SU-DHL-6 (cell line): ENCODE measurements around the gene OR10X1.

Source experiments
- H2AFZ ChIP-seq: fragments of 200-600 bp; sonication (generic); 2 replicates; pipeline ENCODE4 v1.6.1; 2014; ENCODE audit warnings: low read depth, mild to moderate bottlenecking, moderate library complexity, mixed read lengths, antibody characterized with exemption, low read length; ENCODE audit not compliant: severe bottlenecking
- H3F3A ChIP-seq: fragments of 200-600 bp; shearing (Covaris generic); 2 replicates; pipeline ENCODE4 v1.6.0; 2016; ENCODE audit warnings: antibody characterized with exemption, mild to moderate bottlenecking; ENCODE audit not compliant: insufficient read depth
- H3K27ac ChIP-seq: fragments of 200-600 bp; sonication (generic); 2 replicates; pipeline ENCODE4 v1.5.1; 2016; ENCODE audit warnings: low read depth, mild to moderate bottlenecking, low read length, moderate library complexity, mixed read lengths
- H3K27me3 ChIP-seq: fragments of 200-600 bp; sonication (generic), shearing (Covaris generic); 2 replicates; pipeline ENCODE4 v1.6.0; 2014; ENCODE audit warnings: mild to moderate bottlenecking, low read length
- H3K36me3 ChIP-seq: fragments of 200-600 bp; sonication (generic); 2 replicates; pipeline ENCODE4 v1.6.1; 2014; ENCODE audit warnings: mild to moderate bottlenecking, low read length, mixed read lengths
- H3K4me2 ChIP-seq: fragments of 300-600, 200-600 bp; shearing (Covaris generic), sonication (generic); 2 replicates; pipeline ENCODE4 v1.6.0; 2014; ENCODE audit warnings: low read length, low read depth, mild to moderate bottlenecking; ENCODE audit not compliant: poor library complexity, severe bottlenecking
- H3K4me3 ChIP-seq: fragments of 200-600 bp; sonication (generic); 2 replicates; pipeline ENCODE4 v1.5.1; 2014; ENCODE audit warnings: antibody characterized with exemption, low read length, mild to moderate bottlenecking, mixed read lengths; ENCODE audit not compliant: insufficient read depth, poor library complexity, severe bottlenecking
- H3K79me2 ChIP-seq: fragments of 200-600 bp; sonication (generic); 2 replicates; pipeline ENCODE4 v1.6.1; 2014; ENCODE audit warnings: mild to moderate bottlenecking, low read length, moderate library complexity; ENCODE audit not compliant: insufficient read depth
- H3K9ac ChIP-seq: fragments of 200-600 bp; sonication (generic); 2 replicates; pipeline ENCODE4 v1.7.0; 2014; ENCODE audit warnings: mild to moderate bottlenecking, low read length
- H3K9me2 ChIP-seq: fragments of 200-600 bp; sonication (generic); replicated peaks from 2 replicates; pipeline ENCODE4 v1.6.1; 2014; ENCODE audit warnings: low read length; ENCODE audit not compliant: insufficient read depth
- H3K9me3 ChIP-seq: fragments of 200-600 bp; sonication (generic); 2 replicates; pipeline ENCODE4 v1.6.1; 2014; ENCODE audit warnings: low read length, mixed read lengths; ENCODE audit not compliant: insufficient read depth
- H4K20me1 ChIP-seq: fragments of 200-600 bp; sonication (generic); 2 replicates; pipeline ENCODE4 v1.6.1; 2014; ENCODE audit warnings: low read depth, mild to moderate bottlenecking, antibody characterized with exemption, low read length, moderate library complexity, mixed read lengths
- CTCF ChIP-seq: fragments of 200-600 bp; sonication (generic); IDR thresholded peaks from one replicate; pipeline ENCODE4 v1.5.1; 2017; ENCODE audit warnings: antibody characterized with exemption, mild to moderate bottlenecking, low read length, moderate library complexity; ENCODE audit not compliant: insufficient read depth, poor library complexity, severe bottlenecking
- EZH2phosphoT487 ChIP-seq: fragments of 200-600 bp; sonication (generic), shearing (Covaris generic); conservative IDR thresholded peaks from 2 replicates; pipeline ENCODE4 v1.6.1; 2018; ENCODE audit warnings: mild to moderate bottlenecking, antibody characterized with exemption, low read length, moderate library complexity, mixed read lengths

Gene OR10X1

GRCh38 chr1:158607296-158607695, 27.6 kb upstream of the OR10X1 start:
- Histone ChIP-seq H3K36me3 (no peaks in the 10 kb centered on the region), H3K79me2 (no peaks in the 10 kb centered on the region), H3K9ac (no peak overlapping the region), H3K27ac (no peak overlapping the region), H3K4me3 (no peak overlapping the region), H3F3A (no peaks in the 10 kb centered on the region), H2AFZ (no peak overlapping the region), H3K9me3 (no peaks in the 10 kb centered on the region), H4K20me1 (no peaks in the 10 kb centered on the region), H3K4me2 (no peak overlapping the region), H3K27me3 (no peaks in the 10 kb centered on the region), H3K9me2 (no peaks in the 10 kb centered on the region)
- no peak for TF ChIP-seq EZH2phosphoT487
- no peak for TF ChIP-seq CTCF

DNA sequence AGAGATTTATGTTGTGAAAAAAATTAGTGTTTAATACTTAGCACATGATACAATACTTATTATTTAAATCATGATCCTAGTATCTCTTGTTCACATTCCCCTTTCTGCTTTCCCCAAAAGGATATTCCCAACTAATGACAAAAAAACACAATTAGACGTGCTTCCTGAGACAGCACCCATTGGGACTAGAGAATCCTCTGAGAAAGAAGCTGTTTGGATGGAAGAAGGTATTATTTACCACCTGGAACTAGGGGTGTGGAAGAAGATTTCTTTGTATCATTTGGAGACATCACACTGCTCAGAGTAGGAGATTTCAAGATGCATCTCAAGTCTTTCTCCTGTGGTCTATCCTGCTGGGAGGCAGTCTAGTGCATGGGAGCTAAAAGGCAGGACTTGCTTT, 25.3 kb upstream of the OR10X1 start, which contains the start of gene OR10Z1:
OR10Z1 (plus strand) TSS at position 301 of the 400 bp plus-strand sequence. CDS start 1,171 bp downstream, outside the sequence.
- Histone ChIP-seq H3K9me3 (no peaks in the 10 kb centered on the region), H2AFZ (no peak within 1 kb of the TSS), H3K4me3 (no peak within 1 kb of the TSS), H3F3A (no peaks in the 10 kb centered on the region), H3K4me2 (no peak within 1 kb of the TSS), H3K9ac (no peak within 1 kb of the TSS), H3K79me2 (no peaks in the 10 kb centered on the region), H3K9me2 (no peaks in the 10 kb centered on the region), H3K36me3 (no peaks in the 10 kb centered on the region), H4K20me1 (no peaks in the 10 kb centered on the region), H3K27ac (no peak within 1 kb of the TSS), H3K27me3 (no peaks in the 10 kb centered on the region)
- TF ChIP-seq CTCF: no peak

DNA sequence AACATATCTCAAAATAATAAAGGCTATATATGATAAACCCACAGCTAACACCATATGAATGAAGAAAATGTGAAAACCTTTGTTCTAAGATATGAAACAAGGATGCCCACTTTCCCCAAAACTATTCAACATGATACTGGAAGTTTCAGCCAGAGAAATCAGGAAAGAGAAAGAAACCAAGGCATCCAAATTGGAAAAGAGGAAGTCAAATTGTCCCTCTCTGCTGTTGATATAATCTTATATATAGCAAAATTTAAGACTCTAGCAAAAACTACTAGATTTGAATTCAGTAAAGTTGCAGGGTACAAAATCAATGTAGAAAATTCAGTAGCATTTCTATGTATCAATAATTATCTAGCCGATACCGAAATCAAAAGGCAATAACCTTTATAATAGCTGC, 21.0 kb upstream of the OR10X1 start:
- Histone ChIP-seq H3K9ac (no peak overlapping the region), H3K4me2 (no peak overlapping the region), H3K36me3 (no peaks in the 10 kb centered on the region), H3K9me3 (0 out of 2 replicates have a peak, but pooled peaks cover 10% of the 10 kb centered on the region), H3K9me2 (no peaks in the 10 kb centered on the region), H3K79me2 (no peaks in the 10 kb centered on the region), H4K20me1 (no peaks in the 10 kb centered on the region), H2AFZ (no peak overlapping the region), H3K4me3 (no peak overlapping the region), H3F3A (no peaks in the 10 kb centered on the region), H3K27me3 (no peaks in the 10 kb centered on the region), H3K27ac (no peak overlapping the region)
- TF ChIP-seq EZH2phosphoT487: no peak
- TF ChIP-seq CTCF: no peak
